Neural cell (in vitro differentiated cells): Measurements from ENCODE around the gene SGTA.

Experiments used
- CTCF ChIP-seq: fragments of 450-650 bp; IDR thresholded peaks from 2 replicates; pipeline ENCODE4 v1.5.1; 2014; ENCODE audit warnings: antibody characterized with exemption, mild to moderate bottlenecking, moderate library complexity; ENCODE audit not compliant: poor library complexity, severe bottlenecking
- EP300 ChIP-seq: fragments of 450-650 bp; conservative IDR thresholded peaks from 2 replicates; pipeline ENCODE4 v1.6.1; 2014; ENCODE audit warnings: antibody characterized with exemption, mild to moderate bottlenecking, moderate library complexity; ENCODE audit not compliant: poor library complexity, severe bottlenecking
- EZH2 ChIP-seq: fragments of 200-600, 300-800 bp; shearing (Covaris generic), sonication (generic); IDR thresholded peaks from 2 replicates; pipeline ENCODE4 v1.6.1; 2014; ENCODE audit warnings: antibody characterized with exemption, low read length, borderline replicate concordance, mild to moderate bottlenecking; ENCODE audit not compliant: insufficient read depth, poor library complexity, severe bottlenecking
- REST ChIP-seq: IDR thresholded peaks from 2 replicates; pipeline ENCODE4 v1.6.1; 2012; ENCODE audit warnings: borderline replicate concordance
- TAF1 ChIP-seq: IDR thresholded peaks from 2 replicates; pipeline ENCODE4 v1.6.1; 2012; ENCODE audit warnings: low read depth

GRCh38 chr19:2728783-2729387 is 54.2 kb downstream of the SGTA start:
- no peak for TF ChIP-seq CTCF
- no peak for TF ChIP-seq EZH2
- no peak for TF ChIP-seq EP300
- TF ChIP-seq TAF1 = no peak
- no peak for TF ChIP-seq REST
